ENCODE measurements around the gene TNNI3K.

TNNI3K gene

GRCh38 chr1:74314438-74314837 lies 79.3 kb downstream of the TNNI3K start:
- DNase-seq, result no peak

DNA sequence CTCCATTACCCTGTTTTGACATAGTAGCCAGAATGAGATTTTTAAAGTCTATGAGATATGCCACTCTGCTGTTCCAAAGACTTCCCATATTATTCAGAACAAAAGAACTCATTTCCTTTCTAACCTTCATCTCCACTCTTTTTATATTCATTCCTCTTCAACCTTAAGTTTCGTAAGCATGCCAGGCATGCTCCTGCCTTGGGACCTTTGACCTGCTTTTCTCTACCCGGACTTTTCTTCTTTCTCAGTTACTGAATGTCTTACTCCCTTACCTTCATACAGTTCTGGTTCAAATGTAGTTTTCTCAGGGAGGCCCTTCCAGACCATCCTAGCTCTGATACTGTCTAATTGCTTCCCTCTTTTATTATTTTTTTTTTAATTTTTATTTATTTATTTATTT lies 81.1 kb downstream of the TNNI3K start:
- DNase-seq, result no peak

DNA sequence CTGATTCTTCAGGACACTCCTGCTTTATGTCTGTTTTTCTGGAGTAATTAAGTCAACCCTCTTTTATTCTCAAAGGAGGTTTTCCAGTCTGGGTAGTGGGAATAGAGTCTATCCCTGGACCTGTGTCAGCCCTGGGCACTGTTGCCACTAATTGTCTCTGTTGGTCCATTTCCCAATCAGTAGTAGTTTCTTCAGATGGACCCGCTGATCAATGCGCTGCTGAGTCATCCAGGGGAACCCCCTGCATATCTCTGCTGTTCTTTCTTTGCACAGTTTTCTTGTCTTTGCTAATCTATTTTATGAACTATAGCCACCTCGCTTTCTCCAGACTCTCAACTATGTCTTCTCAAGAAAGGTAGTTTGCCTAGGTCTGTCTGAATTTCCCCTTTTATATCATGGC lies 82.5 kb downstream of the TNNI3K start:
- no peak for DNase-seq

DNA sequence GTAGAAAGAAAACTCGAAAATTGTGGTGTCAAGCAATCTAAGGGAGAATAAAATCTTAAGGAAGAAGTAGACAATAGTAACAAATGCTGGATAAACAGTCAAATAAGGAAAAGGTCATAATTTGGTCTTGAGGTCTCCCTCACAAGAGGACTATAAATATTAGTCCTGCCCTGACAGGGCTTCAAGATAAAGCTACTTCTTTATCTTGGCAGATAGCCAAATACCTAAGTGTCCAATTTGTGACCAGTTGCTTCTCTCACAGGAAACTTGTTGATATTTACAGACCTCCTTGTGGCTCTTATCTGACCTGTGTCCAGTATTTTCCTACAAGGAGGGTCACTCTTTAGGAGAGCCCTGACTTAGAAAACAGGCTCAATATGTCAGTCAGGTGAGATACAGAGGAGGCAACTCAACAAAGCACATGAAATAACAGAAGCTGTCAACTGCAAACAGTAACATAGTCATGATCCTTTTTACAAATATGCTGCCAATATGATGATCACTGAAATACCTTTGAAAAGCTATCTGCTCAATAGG lies 88.8 kb downstream of the TNNI3K start:
- DNase-seq, result no peak

DNA sequence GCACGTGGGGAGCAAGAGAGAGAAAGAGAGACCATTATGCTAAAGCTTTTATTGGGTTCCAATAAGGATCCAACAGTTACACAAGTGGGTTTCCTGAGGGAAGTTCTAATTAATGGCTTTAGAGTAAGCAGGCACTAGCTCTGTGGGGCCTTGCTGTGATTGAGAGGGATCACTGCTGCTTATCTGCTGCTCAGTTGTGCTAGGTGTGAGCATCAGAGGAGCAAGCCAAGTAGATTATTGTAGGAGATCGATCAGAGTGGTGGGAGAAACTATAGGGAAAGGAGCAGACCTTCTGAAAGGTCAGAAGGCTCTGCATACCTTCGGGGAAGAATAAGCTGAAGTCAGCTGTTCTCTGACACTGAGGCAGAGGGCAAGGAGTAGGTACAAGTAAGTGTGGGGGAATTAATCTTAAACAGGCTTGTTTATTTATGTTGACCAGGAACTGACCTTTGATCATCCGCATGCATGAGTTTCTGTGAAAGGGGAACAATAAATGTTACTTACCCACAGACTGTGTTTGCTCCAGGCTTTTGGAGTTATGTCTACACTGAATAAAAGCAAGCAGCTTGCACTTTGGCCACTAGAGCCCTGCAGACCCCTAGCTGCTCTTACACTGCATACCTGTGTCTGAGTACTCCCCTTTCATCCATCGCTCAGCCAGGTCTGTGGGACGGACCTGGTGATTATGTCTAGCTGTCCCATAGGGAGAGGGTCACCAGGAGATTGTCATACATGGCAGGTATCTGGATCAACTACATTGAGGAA lies 89.7 kb downstream of the TNNI3K start:
- DNase-seq, result no peak

DNA sequence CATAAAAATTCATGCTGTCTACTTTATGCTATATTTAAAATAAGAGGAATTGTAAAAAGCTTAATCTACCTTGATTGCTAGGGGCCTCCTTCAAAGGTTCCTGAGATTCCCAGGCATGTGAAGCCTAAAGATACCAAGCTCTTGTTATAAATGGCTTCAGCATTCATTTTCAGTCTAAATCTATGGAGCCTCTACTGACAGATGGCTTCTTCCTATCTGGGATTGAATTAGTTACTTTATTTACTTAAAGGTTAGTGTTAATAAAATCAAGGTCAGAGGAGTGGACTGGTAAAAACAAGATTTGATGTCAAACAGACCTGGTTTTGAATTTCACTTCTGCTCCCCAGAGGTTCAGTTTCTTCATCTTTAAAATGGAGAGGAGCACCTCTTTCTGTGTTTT lies 93.7 kb downstream of the TNNI3K start:
- no peak for DNase-seq

GRCh38 chr1:74333244-74333643 lies 98.1 kb downstream of the TNNI3K start:
- DNase-seq, result no peak

GRCh38 chr1:74334147-74334546 lies 99.0 kb downstream of the TNNI3K start:
- no peak for DNase-seq

DNA sequence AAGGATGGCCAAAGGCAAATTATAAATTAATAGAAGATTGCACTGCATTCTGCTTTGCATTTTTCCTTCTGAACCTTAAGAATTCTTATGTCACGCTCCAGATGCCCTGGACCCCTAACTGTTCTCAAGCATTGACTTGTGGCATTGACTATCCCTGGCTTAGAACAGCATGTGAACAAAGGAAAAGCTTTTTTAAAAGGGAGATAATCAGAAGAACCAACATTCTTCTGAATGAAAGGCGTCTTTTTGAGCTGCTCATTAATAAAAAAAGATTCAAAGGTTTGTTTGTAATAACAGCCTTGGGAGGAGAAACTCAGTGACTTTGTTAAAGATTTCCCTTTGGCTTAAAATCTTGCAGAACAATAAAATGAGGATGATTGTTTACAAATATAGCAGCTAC lies 105.5 kb downstream of the TNNI3K start:
- DNase-seq, result no peak

GRCh38 chr1:74341702-74342339 lies 106.6 kb downstream of the TNNI3K start:
- DNase-seq, result no peak

- no peak for DNase-seq
These were observed 108.0 kb downstream of the TNNI3K start for GRCh38 chr1:74343216-74343615.

DNA sequence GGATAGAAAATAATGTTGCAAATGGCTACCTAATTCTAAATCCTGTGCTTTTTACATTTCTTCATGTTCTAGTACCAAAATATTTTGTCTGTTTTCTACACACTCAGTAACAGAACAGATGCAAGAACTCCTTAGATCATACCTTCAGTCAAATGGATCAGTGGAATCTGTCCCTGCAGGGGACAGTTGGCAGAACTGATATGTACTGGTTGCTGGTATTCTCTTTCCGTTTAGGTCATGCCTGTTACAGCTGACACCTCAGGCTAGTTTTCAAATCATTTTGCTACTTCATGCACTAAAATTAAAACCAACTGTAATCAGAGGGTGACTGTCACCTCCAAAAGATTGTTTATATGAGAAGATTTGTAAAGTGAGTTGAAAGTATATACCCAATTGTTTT lies 109.2 kb downstream of the TNNI3K start:
- no peak for DNase-seq

GRCh38 chr1:74356493-74356892 lies 121.3 kb downstream of the TNNI3K start:
- DNase-seq, result no peak

DNA sequence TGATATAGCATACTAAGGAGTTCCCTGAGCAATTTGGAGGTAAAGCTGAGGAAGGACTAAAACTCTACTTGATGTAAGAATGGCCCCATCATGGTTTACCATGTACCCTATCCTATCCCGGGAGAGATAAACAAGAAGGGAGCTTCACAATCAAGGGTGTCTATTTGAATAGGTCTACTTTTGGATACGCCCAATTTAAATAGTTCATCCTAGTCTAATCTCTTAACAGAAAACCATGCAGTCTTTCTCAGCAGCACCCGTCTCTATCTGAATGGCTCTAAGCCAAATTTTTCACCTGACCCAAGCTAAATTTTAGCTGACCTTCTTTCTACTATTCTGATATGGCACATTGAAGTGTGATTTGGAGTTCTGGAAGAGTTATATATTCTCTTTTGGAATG lies 122.0 kb downstream of the TNNI3K start:
- no peak for DNase-seq

GRCh38 chr1:74357756-74358155 lies 122.6 kb downstream of the TNNI3K start:
- no peak for DNase-seq

DNA sequence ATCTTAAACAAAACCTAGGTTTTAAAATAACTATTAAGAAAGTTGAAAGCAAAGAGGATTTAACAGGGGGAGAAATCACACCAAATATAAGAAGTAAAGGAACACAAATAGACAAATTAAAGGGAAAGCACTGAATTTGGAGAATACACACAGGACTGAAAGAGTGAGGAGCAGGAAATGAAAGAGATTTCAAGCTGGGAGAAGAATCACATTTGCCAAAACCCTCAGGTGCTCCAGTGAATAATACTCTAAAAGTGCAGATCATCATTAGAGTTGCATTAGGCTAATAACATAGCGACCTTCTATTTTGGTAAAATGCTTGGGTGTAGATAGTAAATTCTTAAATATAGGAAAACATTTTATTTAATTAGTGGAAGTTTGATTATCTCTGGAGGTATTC lies 127.5 kb downstream of the TNNI3K start:
- DNase-seq, result no peak

GRCh38 chr1:74363220-74363619 lies 128.0 kb downstream of the TNNI3K start:
- no peak for DNase-seq

DNA sequence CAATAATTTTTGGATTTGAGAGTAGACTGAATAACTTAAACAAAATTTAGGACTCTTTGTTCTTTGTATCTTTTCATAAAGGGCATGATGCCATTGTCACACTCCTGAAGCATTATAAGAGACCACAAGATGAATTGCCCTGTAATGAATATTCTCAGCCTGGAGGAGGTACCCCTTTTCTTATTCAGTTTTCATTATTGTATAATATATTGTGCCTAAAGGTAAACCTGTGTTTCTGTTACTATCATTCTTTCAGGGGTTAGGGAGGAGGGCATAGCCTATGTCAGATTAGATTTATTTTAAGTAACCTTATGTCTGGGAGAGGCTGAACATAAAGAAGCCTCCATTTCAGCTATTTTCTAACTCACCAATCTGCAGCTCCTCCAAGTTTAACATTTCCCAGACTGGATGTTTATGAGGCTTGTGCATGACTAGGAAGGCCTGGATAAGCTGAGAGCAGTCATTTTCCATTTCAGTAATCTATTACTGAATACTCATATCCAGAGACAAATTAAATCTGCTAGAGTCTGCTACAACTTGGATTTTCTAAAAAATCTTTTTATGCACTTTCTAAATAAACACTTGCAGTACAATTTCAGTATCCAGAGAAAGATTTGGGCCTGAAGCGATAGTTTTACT lies 132.1 kb downstream of the TNNI3K start:
- no peak for DNase-seq

- DNase-seq, result no peak
These were observed 133.1 kb downstream of the TNNI3K start for GRCh38 chr1:74368335-74368734.

GRCh38 chr1:74375376-74375775 lies 140.2 kb downstream of the TNNI3K start:
- no peak for DNase-seq

- DNase-seq, result no peak
These were observed 145.1 kb downstream of the TNNI3K start for GRCh38 chr1:74380252-74380651.

DNA sequence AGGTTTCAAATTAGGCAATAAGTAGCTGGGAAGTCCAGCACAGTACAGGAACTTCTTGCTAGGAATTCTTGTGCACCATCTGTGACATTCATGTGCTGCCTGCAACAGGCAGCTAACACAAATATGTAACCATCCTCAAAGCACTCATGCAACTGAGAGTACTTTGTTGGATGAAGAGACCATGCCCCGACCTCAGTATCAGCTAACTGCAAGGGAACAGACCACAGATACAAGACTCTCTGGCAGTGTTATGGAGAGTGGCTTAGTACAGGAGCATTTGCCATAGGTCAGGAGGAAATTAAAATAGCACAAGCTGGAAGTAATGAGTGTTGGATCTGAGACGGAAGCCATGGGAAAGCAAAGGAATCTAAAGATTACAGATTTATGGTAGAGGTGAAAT lies 153.7 kb downstream of the TNNI3K start:
- DNase-seq, result no peak

DNA sequence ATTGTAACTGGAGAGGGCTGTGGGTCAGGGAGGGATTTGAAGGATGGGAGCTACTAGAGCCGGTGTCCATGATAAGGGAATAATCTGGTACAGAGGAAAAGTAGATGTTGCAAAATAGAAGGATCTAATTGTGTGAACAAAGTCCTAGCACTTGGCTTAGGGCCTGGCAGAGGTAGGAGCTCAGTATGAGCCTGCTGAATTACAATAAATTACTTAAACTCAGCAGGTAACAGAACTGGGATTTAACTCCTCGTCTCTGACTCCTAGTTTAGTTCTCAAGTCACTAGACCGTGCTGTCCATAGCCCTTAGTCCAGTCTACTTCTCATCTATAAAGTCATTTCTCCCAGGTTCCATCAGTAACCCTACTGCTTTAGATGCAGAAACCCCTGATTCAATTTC lies 157.0 kb downstream of the TNNI3K start:
- DNase-seq, result no peak

DNA sequence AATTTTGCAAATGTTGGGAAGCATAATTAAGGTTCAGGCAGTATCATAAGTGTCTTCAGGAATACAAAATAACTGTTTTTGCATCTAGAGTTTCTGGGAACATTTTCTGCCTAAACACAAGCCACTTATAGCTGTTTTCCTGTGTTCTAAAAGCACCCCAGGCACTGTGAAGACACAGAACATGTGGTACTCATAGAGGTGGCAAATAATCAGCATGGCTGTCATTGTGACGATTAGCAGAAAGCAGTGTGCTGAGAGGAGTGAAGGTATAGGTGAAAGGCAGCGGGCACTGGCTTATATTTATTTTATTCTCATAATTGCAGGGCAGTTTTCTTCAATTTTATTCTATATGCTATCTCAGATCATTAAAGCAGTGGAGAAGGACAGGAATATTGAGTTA lies 157.7 kb downstream of the TNNI3K start:
- DNase-seq, result no peak

Data from CD4-positive, alpha-beta T cell treated with Interleukin-4 for 4 hours (primary cell).